ENCODE data around the gene FMN2.

FMN2 gene

DNA sequence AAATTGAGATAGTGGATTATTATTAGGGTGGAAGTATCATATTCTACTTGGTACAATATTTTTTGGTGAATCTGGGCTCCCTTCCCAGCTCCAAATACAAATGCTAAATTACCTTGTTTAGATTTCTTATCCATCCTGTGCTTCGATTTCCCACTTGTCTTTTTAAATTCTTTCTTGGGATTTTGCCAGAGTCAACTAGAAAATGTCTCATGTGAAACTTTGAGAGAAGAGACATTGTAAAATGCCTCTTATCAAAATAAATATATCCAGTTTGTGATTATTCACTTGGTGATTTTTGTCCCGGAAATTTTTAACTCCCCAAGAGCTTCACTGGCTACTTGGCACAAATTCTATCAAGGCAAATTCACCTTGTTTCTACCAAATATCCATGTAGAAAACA, 202.0 kb downstream of the FMN2 start:
- H3K27me3 ChIP-seq (ENCODE audit: low read length) = no peaks in the 10 kb centered on the region
- no peak overlapping the region for H3K27ac ChIP-seq (ENCODE audit: low read depth, low read length)
- H3K4me2 ChIP-seq (ENCODE audit: low read depth, low read length, poor library complexity, severe bottlenecking) = no peak overlapping the region
- H3K79me2 ChIP-seq (ENCODE audit: insufficient read depth, low read length) = no peaks in the 10 kb centered on the region
- no peaks in the 10 kb centered on the region for H3K9me3 ChIP-seq (ENCODE audit: insufficient read depth, low read length)
- no peaks in the 10 kb centered on the region for H3F3A ChIP-seq (ENCODE audit: insufficient read depth)
- no peak overlapping the region for H3K4me3 ChIP-seq (ENCODE audit: insufficient read depth, low read length, poor library complexity, severe bottlenecking)
- no peak for TF ChIP-seq EZH2phosphoT487 (conservative IDR thresholded peaks at IDR 0.05; ENCODE audit: low read length)
- TF ChIP-seq, protein P1, sequence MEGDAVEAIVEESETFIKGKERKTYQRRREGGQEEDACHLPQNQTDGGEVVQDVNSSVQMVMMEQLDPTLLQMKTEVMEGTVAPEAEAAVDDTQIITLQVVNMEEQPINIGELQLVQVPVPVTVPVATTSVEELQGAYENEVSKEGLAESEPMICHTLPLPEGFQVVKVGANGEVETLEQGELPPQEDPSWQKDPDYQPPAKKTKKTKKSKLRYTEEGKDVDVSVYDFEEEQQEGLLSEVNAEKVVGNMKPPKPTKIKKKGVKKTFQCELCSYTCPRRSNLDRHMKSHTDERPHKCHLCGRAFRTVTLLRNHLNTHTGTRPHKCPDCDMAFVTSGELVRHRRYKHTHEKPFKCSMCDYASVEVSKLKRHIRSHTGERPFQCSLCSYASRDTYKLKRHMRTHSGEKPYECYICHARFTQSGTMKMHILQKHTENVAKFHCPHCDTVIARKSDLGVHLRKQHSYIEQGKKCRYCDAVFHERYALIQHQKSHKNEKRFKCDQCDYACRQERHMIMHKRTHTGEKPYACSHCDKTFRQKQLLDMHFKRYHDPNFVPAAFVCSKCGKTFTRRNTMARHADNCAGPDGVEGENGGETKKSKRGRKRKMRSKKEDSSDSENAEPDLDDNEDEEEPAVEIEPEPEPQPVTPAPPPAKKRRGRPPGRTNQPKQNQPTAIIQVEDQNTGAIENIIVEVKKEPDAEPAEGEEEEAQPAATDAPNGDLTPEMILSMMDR (IDR thresholded peaks at IDR 0.05; ENCODE audit: insufficient read depth, low read length, poor library complexity, severe bottlenecking) = no peak
- no peak overlapping the region for H2AFZ ChIP-seq (ENCODE audit: low read depth, low read length, severe bottlenecking)
- no peaks in the 10 kb centered on the region for H4K20me1 ChIP-seq (ENCODE audit: low read depth, low read length)
- H3K9me2 ChIP-seq (replicated peaks; ENCODE audit: insufficient read depth, low read length) = no peaks in the 10 kb centered on the region
- no peak overlapping the region for H3K9ac ChIP-seq (ENCODE audit: low read length)
- no peaks in the 10 kb centered on the region for H3K36me3 ChIP-seq (ENCODE audit: low read length)

DNA sequence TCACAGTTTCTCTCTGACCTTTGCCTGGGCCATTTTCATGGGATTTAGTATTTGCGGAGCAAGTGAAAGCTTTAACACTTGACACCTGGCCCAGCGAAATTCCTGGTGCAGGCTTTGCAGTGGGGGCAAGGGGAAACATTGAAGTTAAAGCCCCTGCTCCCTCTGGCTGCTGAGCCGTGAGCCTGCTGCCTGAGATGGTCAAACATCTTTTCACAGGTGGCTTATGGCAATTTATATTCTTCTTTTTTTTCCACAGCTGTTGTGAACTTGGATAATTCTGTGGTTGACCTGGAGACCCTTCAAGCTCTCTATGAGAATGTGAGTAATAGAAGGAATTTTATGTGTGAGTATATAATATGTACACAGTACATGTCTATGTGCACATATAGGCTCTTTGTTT, 202.9 kb downstream of the FMN2 start:
- Histone ChIP-seq H3K9ac (ENCODE audit: low read length) (no peak overlapping the region), H3K79me2 (ENCODE audit: insufficient read depth, low read length) (no peaks in the 10 kb centered on the region), H3K9me3 (ENCODE audit: insufficient read depth, low read length) (no peaks in the 10 kb centered on the region), H3K36me3 (ENCODE audit: low read length) (no peaks in the 10 kb centered on the region), H4K20me1 (ENCODE audit: low read depth, low read length) (no peaks in the 10 kb centered on the region), H2AFZ (ENCODE audit: low read depth, low read length, severe bottlenecking) (no peak overlapping the region), H3K4me3 (ENCODE audit: insufficient read depth, low read length, poor library complexity, severe bottlenecking) (no peak overlapping the region), H3K27me3 (ENCODE audit: low read length) (no peaks in the 10 kb centered on the region), H3F3A (ENCODE audit: insufficient read depth) (no peaks in the 10 kb centered on the region), H3K27ac (ENCODE audit: low read depth, low read length) (no peak overlapping the region), H3K9me2 (replicated peaks; ENCODE audit: insufficient read depth, low read length) (no peaks in the 10 kb centered on the region), H3K4me2 (ENCODE audit: low read depth, low read length, poor library complexity, severe bottlenecking) (no peak overlapping the region)
- TF ChIP-seq EZH2phosphoT487 (conservative IDR thresholded peaks at IDR 0.05; ENCODE audit: low read length) = no peak
- TF ChIP-seq, protein P1 (IDR thresholded peaks at IDR 0.05; ENCODE audit: insufficient read depth, low read length, poor library complexity, severe bottlenecking) = no peak

DNA sequence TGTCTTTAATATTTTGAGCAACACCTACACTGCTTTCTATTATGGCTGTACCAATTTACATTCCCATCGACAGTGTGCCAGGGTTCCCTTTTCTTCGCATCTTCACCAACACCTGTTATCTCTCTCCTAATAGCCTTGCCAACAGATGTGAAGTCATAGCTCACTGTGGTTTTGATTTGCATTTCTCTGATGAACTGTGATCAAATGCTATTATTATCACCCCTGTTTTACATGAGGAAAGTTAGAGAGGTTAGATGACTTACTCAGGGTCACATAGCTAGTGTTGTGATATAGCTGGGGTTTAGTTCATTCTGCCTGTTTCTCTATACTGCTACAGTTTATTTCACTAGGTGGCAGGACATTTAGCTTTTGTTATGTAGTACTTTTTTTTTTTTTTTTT, 204.1 kb downstream of the FMN2 start:
- Histone ChIP-seq H3K27ac (ENCODE audit: low read depth, low read length) (no peak overlapping the region), H3K9me2 (replicated peaks; ENCODE audit: insufficient read depth, low read length) (no peaks in the 10 kb centered on the region), H3K4me2 (ENCODE audit: low read depth, low read length, poor library complexity, severe bottlenecking) (no peak overlapping the region), H3K79me2 (ENCODE audit: insufficient read depth, low read length) (no peaks in the 10 kb centered on the region), H4K20me1 (ENCODE audit: low read depth, low read length) (no peaks in the 10 kb centered on the region), H3K4me3 (ENCODE audit: insufficient read depth, low read length, poor library complexity, severe bottlenecking) (no peak overlapping the region), H3F3A (ENCODE audit: insufficient read depth) (no peaks in the 10 kb centered on the region), H2AFZ (ENCODE audit: low read depth, low read length, severe bottlenecking) (no peak overlapping the region), H3K36me3 (ENCODE audit: low read length) (no peaks in the 10 kb centered on the region), H3K27me3 (ENCODE audit: low read length) (no peaks in the 10 kb centered on the region), H3K9ac (ENCODE audit: low read length) (no peak overlapping the region), H3K9me3 (ENCODE audit: insufficient read depth, low read length) (no peaks in the 10 kb centered on the region)
- TF ChIP-seq, protein P1 (IDR thresholded peaks at IDR 0.05; ENCODE audit: insufficient read depth, low read length, poor library complexity, severe bottlenecking) = no peak
- no peak for TF ChIP-seq EZH2phosphoT487 (conservative IDR thresholded peaks at IDR 0.05; ENCODE audit: low read length)

Data from SU-DHL-6 (cell line).